Ishikawa (cell line): ENCODE data around the gene LINGO1.

Experiments used
- CEBPB ChIP-seq: IDR thresholded peaks from 2 replicates; pipeline ENCODE4 v1.6.1; 2012
- CREB1 ChIP-seq: IDR thresholded peaks from 2 replicates; pipeline ENCODE4 v1.6.1; 2012; ENCODE audit warnings: low read depth
- EGR1 ChIP-seq: IDR thresholded peaks from 2 replicates; pipeline ENCODE4 v1.6.1; 2012
- EP300 ChIP-seq: IDR thresholded peaks from 2 replicates; pipeline ENCODE4 v1.6.1; 2012; ENCODE audit warnings: borderline replicate concordance
- FOXM1 ChIP-seq: IDR thresholded peaks from 2 replicates; pipeline ENCODE4 v1.6.1; 2012; ENCODE audit warnings: low read depth, borderline replicate concordance
- NFIC ChIP-seq: IDR thresholded peaks from 2 replicates; pipeline ENCODE4 v1.6.1; 2012
- RAD21 ChIP-seq: IDR thresholded peaks from 2 replicates; pipeline ENCODE4 v1.6.1; 2012; ENCODE audit warnings: low read depth
- TAF1 ChIP-seq: IDR thresholded peaks from 2 replicates; pipeline ENCODE4 v1.6.1; 2012; ENCODE audit warnings: low read depth, mild to moderate bottlenecking
- TCF12 ChIP-seq: IDR thresholded peaks from 2 replicates; pipeline ENCODE4 v1.6.1; 2012; ENCODE audit warnings: low read depth
- TEAD4 ChIP-seq: IDR thresholded peaks from 2 replicates; pipeline ENCODE4 v1.6.1; 2012
- YY1 ChIP-seq: IDR thresholded peaks from 2 replicates; pipeline ENCODE4 v1.6.1; 2012; ENCODE audit warnings: low read depth
- ZBTB7A ChIP-seq: IDR thresholded peaks from 2 replicates; pipeline ENCODE4 v1.6.1; 2012; ENCODE audit warnings: low read depth
- TF ChIP-seq, protein P1 (sequence below): IDR thresholded peaks from 2 replicates; pipeline ENCODE4 v1.6.1; 2012
- TF ChIP-seq, protein P2 (sequence below): IDR thresholded peaks from 2 replicates; pipeline ENCODE4 v1.6.1; 2012
- TF ChIP-seq, protein P3 (sequence below): IDR thresholded peaks from 2 replicates; pipeline ENCODE4 v1.6.1; 2012; ENCODE audit warnings: low read depth, mild to moderate bottlenecking

The LINGO1 gene

DNA sequence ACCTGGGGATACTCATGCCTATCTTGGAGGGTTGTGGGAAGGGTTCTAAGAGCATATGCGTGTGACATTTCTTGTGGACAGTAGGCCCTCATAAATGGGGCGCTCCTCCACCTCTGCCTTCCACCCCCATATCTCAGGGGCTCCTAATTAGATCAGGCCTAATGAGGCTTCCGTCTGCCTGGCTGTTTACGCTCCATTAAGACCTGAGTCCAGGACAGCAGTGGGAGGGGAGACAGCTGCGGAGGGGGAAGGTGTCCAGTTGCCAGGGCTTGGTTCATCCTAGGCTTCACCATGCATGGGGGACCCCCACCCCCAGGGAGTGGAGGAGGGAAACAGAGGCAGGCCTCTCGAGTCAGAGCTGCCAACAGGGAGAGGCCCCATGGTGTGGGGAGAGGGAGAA lies 9.3 kb upstream of the LINGO1 start:
- TF ChIP-seq, protein P1, sequence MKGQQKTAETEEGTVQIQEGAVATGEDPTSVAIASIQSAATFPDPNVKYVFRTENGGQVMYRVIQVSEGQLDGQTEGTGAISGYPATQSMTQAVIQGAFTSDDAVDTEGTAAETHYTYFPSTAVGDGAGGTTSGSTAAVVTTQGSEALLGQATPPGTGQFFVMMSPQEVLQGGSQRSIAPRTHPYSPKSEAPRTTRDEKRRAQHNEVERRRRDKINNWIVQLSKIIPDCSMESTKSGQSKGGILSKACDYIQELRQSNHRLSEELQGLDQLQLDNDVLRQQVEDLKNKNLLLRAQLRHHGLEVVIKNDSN, result no peak
- TF ChIP-seq EP300 (no peak), YY1 (no peak), CREB1 (no peak), EGR1 (no peak), CEBPB (no peak), TEAD4 (no peak), ZBTB7A (no peak), TCF12 (no peak)
- TF ChIP-seq, protein P2, sequence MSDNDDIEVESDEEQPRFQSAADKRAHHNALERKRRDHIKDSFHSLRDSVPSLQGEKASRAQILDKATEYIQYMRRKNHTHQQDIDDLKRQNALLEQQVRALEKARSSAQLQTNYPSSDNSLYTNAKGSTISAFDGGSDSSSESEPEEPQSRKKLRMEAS, result no peak
- TF ChIP-seq, protein P3, sequence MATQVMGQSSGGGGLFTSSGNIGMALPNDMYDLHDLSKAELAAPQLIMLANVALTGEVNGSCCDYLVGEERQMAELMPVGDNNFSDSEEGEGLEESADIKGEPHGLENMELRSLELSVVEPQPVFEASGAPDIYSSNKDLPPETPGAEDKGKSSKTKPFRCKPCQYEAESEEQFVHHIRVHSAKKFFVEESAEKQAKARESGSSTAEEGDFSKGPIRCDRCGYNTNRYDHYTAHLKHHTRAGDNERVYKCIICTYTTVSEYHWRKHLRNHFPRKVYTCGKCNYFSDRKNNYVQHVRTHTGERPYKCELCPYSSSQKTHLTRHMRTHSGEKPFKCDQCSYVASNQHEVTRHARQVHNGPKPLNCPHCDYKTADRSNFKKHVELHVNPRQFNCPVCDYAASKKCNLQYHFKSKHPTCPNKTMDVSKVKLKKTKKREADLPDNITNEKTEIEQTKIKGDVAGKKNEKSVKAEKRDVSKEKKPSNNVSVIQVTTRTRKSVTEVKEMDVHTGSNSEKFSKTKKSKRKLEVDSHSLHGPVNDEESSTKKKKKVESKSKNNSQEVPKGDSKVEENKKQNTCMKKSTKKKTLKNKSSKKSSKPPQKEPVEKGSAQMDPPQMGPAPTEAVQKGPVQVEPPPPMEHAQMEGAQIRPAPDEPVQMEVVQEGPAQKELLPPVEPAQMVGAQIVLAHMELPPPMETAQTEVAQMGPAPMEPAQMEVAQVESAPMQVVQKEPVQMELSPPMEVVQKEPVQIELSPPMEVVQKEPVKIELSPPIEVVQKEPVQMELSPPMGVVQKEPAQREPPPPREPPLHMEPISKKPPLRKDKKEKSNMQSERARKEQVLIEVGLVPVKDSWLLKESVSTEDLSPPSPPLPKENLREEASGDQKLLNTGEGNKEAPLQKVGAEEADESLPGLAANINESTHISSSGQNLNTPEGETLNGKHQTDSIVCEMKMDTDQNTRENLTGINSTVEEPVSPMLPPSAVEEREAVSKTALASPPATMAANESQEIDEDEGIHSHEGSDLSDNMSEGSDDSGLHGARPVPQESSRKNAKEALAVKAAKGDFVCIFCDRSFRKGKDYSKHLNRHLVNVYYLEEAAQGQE, result no peak

DNA sequence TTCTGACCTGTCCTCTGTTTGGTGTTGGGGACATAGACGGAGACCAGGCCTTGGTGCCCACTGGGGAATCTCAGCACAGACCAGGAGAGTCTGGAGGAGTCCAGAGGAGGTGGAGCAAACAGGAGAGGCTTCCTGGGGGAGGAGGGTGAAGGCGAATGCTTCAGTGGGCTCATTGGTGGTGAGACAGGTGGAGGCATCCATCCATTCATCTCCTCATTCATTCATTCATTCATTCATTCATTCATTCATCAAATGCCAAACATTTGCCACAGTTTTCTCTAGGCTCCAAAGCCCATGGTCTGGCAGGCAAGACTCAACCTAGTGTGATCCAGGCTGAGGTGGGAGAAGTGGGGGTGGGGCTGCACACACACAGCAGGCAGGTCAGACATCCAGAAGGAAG lies 7.9 kb upstream of the LINGO1 start:
- no peak for TF ChIP-seq CEBPB
- TF ChIP-seq, protein P1, result no peak
- TF ChIP-seq EP300, result no peak
- no peak for TF ChIP-seq TCF12
- no peak for TF ChIP-seq ZBTB7A
- no peak for TF ChIP-seq CREB1
- no peak for TF ChIP-seq FOXM1
- TF ChIP-seq, protein P3, result no peak
- TF ChIP-seq YY1, result no peak
- TF ChIP-seq, protein P2, result no peak
- TF ChIP-seq RAD21, result no peak
- no peak for TF ChIP-seq EGR1

DNA sequence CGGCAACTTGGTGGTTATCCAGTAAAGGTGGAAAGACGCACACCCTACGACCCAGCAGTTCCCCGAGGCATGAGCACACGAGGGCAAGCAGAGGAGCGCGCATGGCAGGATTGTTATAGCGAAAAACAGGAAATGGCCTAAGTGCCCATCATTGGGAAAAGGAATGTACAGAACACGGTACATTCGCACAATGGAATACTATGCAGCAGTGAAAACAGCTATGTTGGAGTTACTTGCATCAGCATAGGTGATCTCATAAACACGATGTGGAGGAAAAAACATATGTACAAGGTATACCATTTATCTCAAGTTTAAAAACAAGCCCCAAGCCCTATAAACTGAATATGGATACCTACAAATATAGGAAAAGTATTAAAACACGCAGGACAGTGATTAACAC lies 6.7 kb upstream of the LINGO1 start:
- TF ChIP-seq EGR1 (no peak), CEBPB (no peak), ZBTB7A (no peak), NFIC (no peak), TCF12 (no peak), TAF1 (no peak), RAD21 (no peak), EP300 (no peak), TEAD4 (no peak), FOXM1 (no peak), YY1 (no peak), CREB1 (no peak)
- TF ChIP-seq, protein P1, result no peak
- TF ChIP-seq, protein P3, result no peak
- TF ChIP-seq, protein P2, result no peak
